GM18858 (cell line): ENCODE data around the gene ATP10A.

ENCODE experiments used
- ATAC-seq: cut with Tn5 transposase; IDR thresholded peaks from one replicate; pipeline ENCODE4 v1.9.1; 2021; ENCODE audit not compliant: unreplicated experiment

The ATP10A gene

GRCh38 chr15:25727116-25727515 lies 136.0 kb downstream of the ATP10A start:
- ATAC-seq: no peak

DNA sequence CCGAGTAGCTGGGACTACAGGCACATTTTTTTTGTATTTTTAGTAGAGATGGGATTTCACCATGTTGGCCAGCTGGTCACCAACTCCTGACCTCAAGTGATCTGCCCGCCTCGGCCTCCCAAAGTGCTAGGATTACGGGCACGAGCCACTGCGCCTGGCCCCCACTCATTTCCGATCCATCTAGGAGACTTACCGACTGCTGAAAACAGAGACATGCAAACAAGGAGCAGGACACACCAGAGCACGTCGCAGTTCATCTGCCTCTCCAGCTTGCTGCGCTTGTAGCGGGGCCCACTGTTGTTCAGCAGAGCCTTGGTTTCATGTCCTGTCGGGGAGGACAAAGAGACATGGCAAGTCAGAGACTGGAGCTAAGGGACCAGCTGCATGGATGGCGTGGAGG lies 137.4 kb downstream of the ATP10A start:
- ATAC-seq: no peak

DNA sequence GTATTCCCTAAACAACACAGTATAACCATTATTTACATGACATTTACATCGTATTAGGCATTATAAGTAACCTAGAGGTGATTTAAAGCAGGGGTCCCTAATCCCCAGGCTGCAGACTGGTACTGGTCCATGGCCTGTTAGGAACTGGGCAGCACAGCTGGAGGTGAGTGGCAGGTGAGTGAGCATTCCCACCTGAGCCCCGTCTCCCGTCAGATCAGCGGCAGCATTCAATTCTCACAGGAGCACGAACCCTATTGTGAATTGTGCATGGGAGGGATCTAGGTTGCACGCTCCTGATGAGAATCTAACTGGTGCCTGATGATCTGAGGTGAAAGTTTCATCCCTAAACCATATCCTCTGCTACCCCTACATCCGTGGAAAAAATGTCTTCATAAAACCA lies 138.2 kb downstream of the ATP10A start:
- no peak for ATAC-seq

DNA sequence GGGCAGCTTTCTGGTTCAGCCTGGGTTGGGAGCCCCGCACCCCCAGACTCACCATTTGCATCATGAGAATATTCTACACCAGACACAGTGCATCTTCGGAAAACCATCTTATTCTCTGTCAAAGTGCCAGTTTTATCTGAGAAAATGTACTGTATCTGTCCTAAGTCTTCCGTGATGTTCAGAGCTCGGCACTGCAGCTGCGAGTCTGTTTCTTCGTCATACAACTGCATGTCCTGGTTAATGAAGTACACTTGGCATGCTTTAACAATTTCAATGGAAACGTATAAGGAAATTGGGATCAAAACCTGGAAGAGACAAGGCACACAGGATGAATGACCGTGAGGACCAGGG lies 141.5 kb downstream of the ATP10A start:
- ATAC-seq: no peak

DNA sequence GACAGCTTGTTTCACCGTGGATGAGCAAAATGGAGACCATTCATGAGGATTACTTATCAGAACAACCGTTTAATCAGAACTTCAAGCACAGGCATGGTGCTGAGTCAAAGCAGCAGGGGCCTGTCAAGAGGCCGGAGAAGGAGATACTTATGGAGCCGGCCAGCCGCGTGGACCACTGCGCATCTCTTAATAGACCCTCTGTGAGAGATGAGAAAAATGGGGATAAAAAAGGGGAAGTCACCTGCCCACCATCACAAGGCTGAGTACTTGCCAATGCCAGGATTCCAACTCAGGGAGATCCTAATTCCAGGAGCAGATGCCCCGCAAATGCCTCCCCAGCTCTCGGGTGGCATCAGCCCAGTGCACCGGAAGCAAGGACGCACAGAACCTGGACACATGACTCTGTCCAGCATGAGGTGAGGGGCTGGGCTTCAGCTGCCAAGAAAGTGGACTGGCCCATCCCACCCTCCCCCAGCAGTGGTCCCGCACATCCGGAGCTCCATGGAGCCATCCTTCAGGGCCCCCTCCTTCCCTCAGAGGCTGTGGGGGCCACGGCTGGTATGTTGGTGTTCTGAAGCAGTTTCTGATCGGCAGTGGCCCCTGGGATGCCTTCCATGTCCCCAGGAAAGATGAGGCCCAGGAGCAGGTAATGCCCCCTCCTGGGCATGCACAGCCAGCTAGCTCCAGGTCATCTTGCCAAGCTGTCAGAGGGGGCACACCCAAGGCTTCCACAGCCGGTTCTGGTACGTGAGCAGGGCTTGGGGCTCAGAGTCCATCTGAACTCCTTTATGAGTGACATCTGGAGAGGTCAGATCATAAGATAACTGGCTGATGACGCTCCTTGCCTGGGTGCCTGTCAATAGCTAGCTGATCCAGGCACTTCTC lies 143.8 kb downstream of the ATP10A start:
- no peak for ATAC-seq

- ATAC-seq: no peak
These were observed 144.5 kb downstream of the ATP10A start for GRCh38 chr15:25718597-25718996.

DNA sequence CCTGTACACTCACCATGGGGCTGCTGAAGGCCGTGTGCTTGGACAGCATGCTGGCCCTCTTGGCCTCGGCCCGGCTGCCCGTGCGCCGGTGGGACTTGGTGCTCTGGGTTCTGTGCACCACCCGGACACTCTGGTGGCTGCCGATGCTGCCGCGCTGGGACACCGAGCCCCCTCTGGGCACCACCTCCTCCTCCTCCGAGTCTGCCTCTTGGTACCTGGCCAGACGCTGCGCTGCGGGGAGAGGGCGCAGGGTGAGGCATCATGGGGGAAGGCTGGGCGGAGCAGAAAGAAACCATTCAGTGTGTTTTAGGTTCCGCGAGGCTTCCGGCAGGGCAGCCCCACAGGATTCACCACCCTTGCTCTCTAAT lies 145.0 kb downstream of the ATP10A start:
- no peak for ATAC-seq

DNA sequence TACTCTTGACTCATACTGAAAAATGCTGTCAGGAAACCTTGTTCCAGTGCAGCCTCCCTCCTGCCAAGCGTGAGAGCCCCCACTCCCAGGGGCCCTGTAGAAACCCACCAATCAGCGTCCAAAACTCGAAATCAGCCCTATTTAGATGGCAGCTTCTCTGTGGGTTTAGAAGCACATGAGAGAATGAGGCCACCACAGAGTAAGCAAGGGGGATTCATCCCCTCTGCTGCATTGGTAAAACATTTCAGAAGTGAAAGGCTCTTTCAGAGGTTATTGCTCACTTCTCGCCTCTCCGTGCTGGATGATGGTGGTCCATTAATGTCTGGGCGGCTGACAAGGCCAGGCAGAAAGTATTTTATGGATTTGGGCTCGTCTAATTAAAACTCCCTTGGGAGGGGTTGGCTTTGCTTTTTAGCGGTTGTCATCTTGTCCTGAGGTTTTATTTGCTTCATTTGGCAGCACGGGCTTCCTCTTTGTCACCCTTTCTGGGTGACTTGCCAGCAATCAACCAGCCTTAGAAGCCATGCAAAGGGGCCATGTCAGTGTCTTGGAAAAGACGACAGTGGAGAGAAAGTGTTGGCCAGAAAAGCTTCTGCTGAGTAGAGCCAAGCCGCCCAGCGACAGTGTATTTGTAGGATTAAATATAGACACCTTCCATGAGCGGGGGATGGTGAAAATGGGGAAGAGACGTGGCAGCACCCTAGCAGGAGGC lies 145.5 kb downstream of the ATP10A start:
- ATAC-seq: no peak

DNA sequence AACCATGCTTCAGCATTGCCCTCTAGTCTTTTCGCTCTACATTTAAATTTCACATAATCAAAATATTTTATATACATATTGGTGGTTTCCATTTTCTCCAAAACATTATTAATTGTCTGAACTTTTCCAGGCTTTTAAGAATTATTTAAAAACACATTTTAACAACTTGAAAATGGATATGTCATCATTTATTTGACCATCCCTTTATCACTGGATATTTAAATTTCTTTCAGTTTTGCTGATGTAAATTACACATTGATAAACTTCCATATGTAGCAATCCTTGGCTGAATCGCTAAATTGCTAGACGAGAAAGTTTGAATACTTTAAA lies 146.0 kb downstream of the ATP10A start:
- no peak for ATAC-seq

GRCh38 chr15:25716414-25717126 lies 146.6 kb downstream of the ATP10A start:
- ATAC-seq: no peak

DNA sequence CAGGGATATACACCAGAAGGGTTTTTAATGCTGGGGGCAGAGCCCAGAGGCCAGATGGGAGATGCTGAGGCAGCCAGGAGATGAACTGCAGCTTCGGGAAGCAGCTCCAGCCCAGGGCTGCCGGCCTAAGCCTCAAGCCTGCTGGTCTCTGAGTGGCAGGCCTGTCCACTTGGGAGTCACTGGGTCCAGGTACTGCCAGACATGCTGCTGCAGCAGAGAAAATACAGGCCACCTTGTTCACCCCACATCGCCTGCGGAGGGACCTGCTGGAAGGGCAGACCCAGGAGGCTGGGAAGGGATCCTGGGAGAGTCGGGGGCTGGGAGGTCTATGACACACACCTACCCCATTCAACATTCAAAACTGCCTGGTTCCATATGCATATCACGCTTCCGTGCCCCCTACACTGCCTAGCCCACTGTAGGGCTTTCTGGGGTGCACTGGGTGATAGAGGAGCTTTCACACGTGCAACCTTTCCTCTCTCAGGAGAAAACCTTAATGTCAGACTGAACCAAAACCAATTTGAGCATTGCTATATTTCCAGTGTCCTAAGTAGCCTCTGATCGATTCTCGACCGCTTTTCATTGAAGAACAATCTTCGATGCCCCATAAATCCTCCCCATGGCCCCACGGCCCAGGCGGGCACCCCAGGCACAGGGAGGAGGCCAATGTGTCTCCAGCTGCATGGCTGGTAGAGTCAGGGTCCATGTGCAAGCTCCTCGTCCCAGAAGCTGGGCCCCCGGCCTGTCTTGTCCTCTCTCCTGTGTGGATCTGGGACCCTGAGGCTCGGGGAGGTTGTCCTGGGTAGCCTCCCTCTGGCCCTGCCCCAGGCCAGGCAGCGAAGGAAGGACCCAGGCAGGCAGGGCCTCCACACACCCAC lies 147.4 kb downstream of the ATP10A start:
- ATAC-seq: no peak

GRCh38 chr15:25714538-25714840 lies 148.6 kb downstream of the ATP10A start:
- ATAC-seq: no peak

GRCh38 chr15:25713736-25714537 lies 149.2 kb downstream of the ATP10A start:
- ATAC-seq: no peak

- ATAC-seq: no peak
These were observed 150.2 kb downstream of the ATP10A start for GRCh38 chr15:25712961-25713355.

DNA sequence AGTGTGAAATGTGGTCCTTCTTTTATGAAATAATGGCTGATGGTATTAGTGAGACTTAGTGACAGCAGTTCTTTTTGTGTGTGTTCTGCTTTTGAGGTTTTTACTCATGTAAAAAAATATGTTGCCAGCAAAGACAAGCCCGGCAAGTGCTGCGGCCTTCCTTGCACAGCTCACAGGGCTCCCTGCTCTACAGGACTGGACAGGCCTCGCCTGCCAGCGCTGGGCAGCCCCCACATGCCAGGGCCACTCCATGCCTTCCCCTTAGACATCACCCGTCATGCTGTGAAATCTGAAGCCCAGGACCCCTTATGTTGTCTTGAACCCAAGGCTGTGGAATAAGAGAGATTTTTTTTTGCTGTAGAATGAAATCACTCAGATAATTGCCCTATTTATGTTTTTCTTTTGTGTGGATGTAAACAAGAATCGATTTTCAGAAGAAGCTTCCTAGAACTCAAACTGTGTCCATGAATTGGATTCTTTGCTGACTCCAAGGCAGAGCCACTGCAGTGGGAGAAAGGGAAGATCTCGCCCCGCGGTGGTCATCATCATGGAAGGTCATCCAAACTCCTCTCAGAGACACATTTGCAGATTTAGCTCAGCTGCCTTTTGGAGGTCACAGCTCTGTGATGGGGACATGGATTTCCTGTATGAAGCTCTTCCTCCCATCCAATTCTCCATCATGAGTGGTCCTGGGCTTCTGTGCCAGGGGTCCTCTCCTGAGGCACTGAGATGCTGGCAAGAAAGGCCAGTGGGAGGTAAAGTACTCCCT lies 150.8 kb downstream of the ATP10A start:
- no peak for ATAC-seq

- no peak for ATAC-seq
These were observed 151.4 kb downstream of the ATP10A start for GRCh38 chr15:25711691-25712090.

DNA sequence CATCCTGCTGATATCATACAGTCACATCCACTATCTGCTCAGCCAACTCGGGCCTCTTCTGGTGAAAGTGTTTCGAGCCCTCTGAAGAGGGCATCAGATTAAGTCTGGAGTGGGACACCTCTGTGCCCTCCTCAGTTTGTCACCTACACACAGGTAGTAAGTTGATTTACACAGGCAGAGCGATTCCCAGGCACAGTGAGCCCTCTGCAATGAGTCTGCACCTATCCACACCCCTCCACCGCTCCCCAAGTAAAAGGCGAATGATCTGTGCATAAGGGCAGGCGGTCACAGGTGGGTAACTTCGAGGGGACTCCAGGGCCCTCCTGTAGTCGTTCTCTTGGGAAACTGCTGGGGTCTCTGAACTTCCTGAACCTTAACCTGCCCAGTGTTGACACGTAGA lies 152.0 kb downstream of the ATP10A start:
- ATAC-seq: no peak

- no peak for ATAC-seq
These were observed 152.9 kb downstream of the ATP10A start for GRCh38 chr15:25710184-25710583.

DNA sequence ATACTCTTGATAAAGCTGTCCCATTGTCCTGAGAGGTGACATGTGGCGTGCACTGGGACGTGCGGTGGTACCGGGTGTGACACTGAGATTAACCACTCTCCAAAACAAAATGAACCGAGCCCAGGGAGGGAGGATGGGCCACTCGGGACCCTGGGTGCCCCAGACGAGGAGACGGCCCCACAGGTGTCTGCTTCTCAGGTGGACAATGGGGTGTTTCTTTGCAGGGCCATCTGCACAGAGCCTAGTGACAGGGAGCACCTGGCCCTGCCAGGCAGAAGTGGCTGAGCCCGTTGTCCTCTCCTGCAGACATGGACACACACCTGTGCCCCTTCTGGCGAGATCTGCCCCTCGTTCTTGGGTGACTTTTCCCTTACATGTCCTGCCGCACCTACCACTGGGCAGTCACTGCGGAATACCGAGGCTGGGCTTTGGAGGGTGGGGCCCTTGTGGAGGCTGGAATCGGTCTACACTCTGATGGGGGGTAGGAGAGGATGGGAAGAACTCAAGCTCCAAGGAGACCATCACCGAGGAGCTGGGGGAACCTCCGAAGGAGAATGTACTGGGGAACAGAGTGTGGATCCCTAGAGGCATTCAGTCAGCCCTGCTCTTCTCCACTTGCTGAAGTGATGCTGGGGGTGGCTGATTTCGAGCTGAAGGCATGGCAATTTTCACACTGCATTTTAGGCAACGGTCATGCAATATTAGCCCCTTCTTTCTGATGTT lies 153.5 kb downstream of the ATP10A start:
- ATAC-seq: no peak
